CD4-positive, alpha-beta T cell (primary cell): ENCODE results near the gene BRPF3. TPM values are rescaled to one million over a fixed set of nuclear protein-coding genes. Genes with fewer than 3 reads are reported as not detected.

Source experiments
- ATAC-seq: fragments of 200-7000 bp; cut with Tn5 transposase; one replicate; pipeline ENCODE4 v1.10.0; 2022; ENCODE audit warnings: mild to moderate bottlenecking; ENCODE audit not compliant: poor library complexity
- CTCF ChIA-PET: fragments of 350-600 bp; sonication (Branson Sonifier 250); formaldehyde crosslinking; loops from one replicate; lab custom pipeline; 2021; ENCODE audit warnings: antibody characterized with exemption, inconsistent platforms; lab: Charles Lee
- POLR2A ChIA-PET: fragments of 350-600 bp; sonication (Branson Sonifier 250); formaldehyde crosslinking; loops from one replicate; lab custom pipeline; 2021; ENCODE audit warnings: antibody characterized with exemption, inconsistent platforms; lab: Charles Lee
- DNase-seq, 14 experiments: peaks; one replicate each; pipeline ENCODE4 v3.0.0-alpha.2; 2013 to 2020; ENCODE audit warnings: mixed read lengths in 2 of 14
- H3K27ac ChIP-seq, 2 donors: one replicate each; pipeline versions ENCODE4 v1.5.1 to v1.7.0; 2013; ENCODE audit warnings: low read length in 2 of 2, low read depth in 1 of 2, mild to moderate bottlenecking in 1 of 2
- H3K27me3 ChIP-seq, 2 experiments: 1 replicate in 1 of 2; 2 replicates in 1 of 2; pipeline versions ENCODE4 v1.6.1 to v1.7.0; 2013; ENCODE audit warnings: low read length in 2 of 2, control low read depth in 1 of 2, mild to moderate bottlenecking in 1 of 2, moderate library complexity in 1 of 2; ENCODE audit not compliant: insufficient read depth in 2 of 2, control insufficient read depth in 1 of 2
- H3K36me3 ChIP-seq: one replicate; pipeline ENCODE4 v1.6.1; 2013; ENCODE audit warnings: low read length, control low read depth; ENCODE audit not compliant: insufficient read depth
- H3K4me1 ChIP-seq: one replicate; pipeline ENCODE4 v1.6.1; 2013; ENCODE audit warnings: low read length, control low read depth; ENCODE audit not compliant: insufficient read depth
- H3K4me3 ChIP-seq: one replicate; pipeline ENCODE4 v1.5.1; 2013; ENCODE audit warnings: mild to moderate bottlenecking, low read length, moderate library complexity
- H3K9me3 ChIP-seq, 2 experiments: 1 replicate in 1 of 2; 2 replicates in 1 of 2; pipeline versions ENCODE4 v1.6.1 to v1.7.0; 2013; ENCODE audit warnings: low read length in 2 of 2, mild to moderate bottlenecking in 2 of 2, control low read depth in 1 of 2, moderate library complexity in 1 of 2; ENCODE audit not compliant: control insufficient read depth in 1 of 2, insufficient read depth in 1 of 2
- H3K27ac Mint-ChIP-seq: one replicate; pipeline ENCODE4 v1.8.0; 2020; ENCODE audit warnings: mixed read lengths
- H3K27me3 Mint-ChIP-seq: one replicate; pipeline ENCODE4 v1.8.0; 2021; ENCODE audit warnings: mixed read lengths
- H3K36me3 Mint-ChIP-seq: one replicate; pipeline ENCODE4 v1.8.0; 2021; ENCODE audit warnings: low read depth, mixed read lengths
- H3K4me1 Mint-ChIP-seq: one replicate; pipeline ENCODE4 v1.8.0; 2021; ENCODE audit warnings: low read depth, mixed read lengths
- H3K4me3 Mint-ChIP-seq: one replicate; pipeline ENCODE4 v1.8.0; 2020; ENCODE audit warnings: mild to moderate bottlenecking, mixed read lengths
- H3K9me3 Mint-ChIP-seq: one replicate; pipeline ENCODE4 v1.8.0; 2020; ENCODE audit warnings: mixed read lengths
- CTCF ChIP-seq: fragments of 200-600 bp; IDR thresholded peaks from one replicate; pipeline ENCODE4 v1.8.0; 2022; ENCODE audit warnings: antibody characterized with exemption, mild to moderate bottlenecking
- intact Hi-C, 2 experiments: fragments of 100-400 bp; cut with DNase I in 1 of 2; cut with micrococcal nuclease in 1 of 2; formaldehyde crosslinking; loops; one replicate each; pipeline versions ENCODE4 v1.15.1 to v1.9.0; 2023 to 2025; cut with DNase I, micrococcal nuclease
- total RNA-seq, 174 experiments: library from RNA in 2 of 174; stranded (reverse) in 2 of 174; gene quantifications; one replicate each; pipeline ENCODE4 v1.2.3 and lab custom pipeline; 2021 to 2026

Gene BRPF3
- total RNA-seq, 2 experiments from 2014 or later = 39.0 to 41.6 TPM

- POLR2A ChIA-PET = interaction anchor here (1.0 to 1.6 kb wide), 6 partner anchors 9 to 175 kb away, joined by 3 to 7 read pairs (median 6); partner anchors contain the start of gene MAPK13
- peak; percentile 97 for ATAC-seq
These were observed 7.7 kb downstream of the BRPF3 start for GRCh38 chr6:36204068-36204753.

GRCh38 chr6:36207155-36207554 lies 10.6 kb downstream of the BRPF3 start:
- no peak overlapping the region for H3K4me3 Mint-ChIP-seq
- DNase-seq (no peak), ATAC-seq (no peak)
- H3K4me1 ChIP-seq = peaks cover 34% of the 10 kb centered on the region
- CTCF ChIA-PET = interaction anchor here (1.5 kb wide), 1 partner anchor 83 kb away, joined by 4 read pairs; no protein-coding TSS in a partner anchor
- POLR2A ChIA-PET = interaction anchor here (0.9 to 2.0 kb wide), 2 partner anchors 76 to 86 kb away, joined by 3 to 7 read pairs; partner anchors contain the start of gene MAPK13
- H3K4me1 Mint-ChIP-seq = peaks cover 50% of the 10 kb centered on the region
- H3K36me3 ChIP-seq = peaks cover 76% of the 10 kb centered on the region
- no peak for TF ChIP-seq CTCF
- no peaks in the 10 kb centered on the region for H3K27me3 Mint-ChIP-seq
- H3K4me3 ChIP-seq = no peak overlapping the region
- no peaks in the 10 kb centered on the region for H3K9me3 ChIP-seq
- no peaks in the 10 kb centered on the region for H3K27me3 ChIP-seq
- H3K27ac Mint-ChIP-seq = no peak overlapping the region
- H3K36me3 Mint-ChIP-seq = peaks cover 95% of the 10 kb centered on the region
- no peaks in the 10 kb centered on the region for H3K9me3 Mint-ChIP-seq
- intact Hi-C loops = no loop called here
- H3K27ac ChIP-seq = no peak overlapping the region

More at GRCh38 chr6:36204068-36204753, 7.7 kb downstream of the BRPF3 start:
- peak overlapping the region; percentile 73 for H3K27ac Mint-ChIP-seq
- intact Hi-C loops = no loop called here
- DNase-seq = peak; percentile 22 to 84 (median 36)
- Histone ChIP-seq H3K27me3 (no peaks in the 10 kb centered on the region), H3K36me3 (peaks cover 59% of the 10 kb centered on the region), H3K27ac (no peak overlapping the region), H3K9me3 (no peaks in the 10 kb centered on the region), H3K4me1 (peaks cover 56% of the 10 kb centered on the region), H3K4me3 (no peak overlapping the region)
- no peak for TF ChIP-seq CTCF
- CTCF ChIA-PET = interaction anchor here (1.2 to 1.6 kb wide), 2 partner anchors 9 to 98 kb away, joined by 4 to 6 read pairs; no protein-coding TSS in a partner anchor
- H3K4me1 Mint-ChIP-seq = peaks cover 78% of the 10 kb centered on the region
- no peaks in the 10 kb centered on the region for H3K9me3 Mint-ChIP-seq
- H3K36me3 Mint-ChIP-seq = peaks cover 88% of the 10 kb centered on the region
- peak overlapping the region; percentile 55 for H3K4me3 Mint-ChIP-seq
- H3K27me3 Mint-ChIP-seq = no peaks in the 10 kb centered on the region

- H3K27ac ChIP-seq = no peak overlapping the region
- H3K4me3 Mint-ChIP-seq = no peak overlapping the region
- ChIA-PET CTCF (no interaction called here), POLR2A (no interaction called here)
- intact Hi-C loops = no loop called here
- H3K27me3 Mint-ChIP-seq = no peaks in the 10 kb centered on the region
- peaks cover 94% of the 10 kb centered on the region for H3K36me3 ChIP-seq
- ATAC-seq = no peak
- peaks cover 96% of the 10 kb centered on the region for H3K36me3 Mint-ChIP-seq
- no peak for TF ChIP-seq CTCF
- H3K4me3 ChIP-seq = no peak overlapping the region
- H3K27ac Mint-ChIP-seq = no peak overlapping the region
- H3K9me3 ChIP-seq = no peaks in the 10 kb centered on the region
- no peaks in the 10 kb centered on the region for H3K9me3 Mint-ChIP-seq
- peaks cover 9% of the 10 kb centered on the region for H3K4me1 ChIP-seq
- DNase-seq = no peak
- H3K4me1 Mint-ChIP-seq = peaks cover 26% of the 10 kb centered on the region
- no peaks in the 10 kb centered on the region for H3K27me3 ChIP-seq
These were observed 13.1 kb downstream of the BRPF3 start for GRCh38 chr6:36209606-36210005.
